Dermis lymphatic vessel endothelial cell (primary cell): ENCODE measurements around the gene USP17L30. TPM values are rescaled to one million over a fixed set of nuclear protein-coding genes. Genes with fewer than 3 reads are reported as not detected.

Source experiments
- total RNA-seq: library from RNA; depleted of rRNA; stranded (reverse); fragments of >200 nt; gene quantifications from 2 replicates; pipeline ENCODE4 v1.2.1, GENCODE V29; 2014

The USP17L30 gene
- not detected in 2 replicates for total RNA-seq

GRCh38 chr4:9362829-9363228 lies at the start of gene USP17L30:
Gene USP17L30 (plus strand): TSS chr4:9363129. CDS start chr4:9363129, 0 bp downstream.

GRCh38 chr4:9324865-9325264 lies 38.1 kb upstream of the USP17L30 start, which contains the start of gene USP17L24:
Gene USP17L24 (plus strand): TSS chr4:9325165. CDS start chr4:9325165, 0 bp downstream.

GRCh38 chr4:9329611-9330010 lies 33.3 kb upstream of the USP17L30 start, which contains the start of gene USP17L25:
Gene USP17L25 (plus strand): TSS chr4:9329911. CDS start chr4:9329911, 0 bp downstream.

GRCh38 chr4:9334358-9334757 lies 28.6 kb upstream of the USP17L30 start, which contains the start of gene USP17L26:
Gene USP17L26 (plus strand): TSS chr4:9334658. CDS start chr4:9334658, 0 bp downstream.

GRCh38 chr4:9339103-9339502 lies 23.8 kb upstream of the USP17L30 start, which contains the start of gene USP17L5:
Gene USP17L5 (plus strand): TSS chr4:9339403. CDS start chr4:9339403, 0 bp downstream.

GRCh38 chr4:9343848-9344247 lies 19.1 kb upstream of the USP17L30 start, which contains the start of gene USP17L27:
Gene USP17L27 (plus strand): TSS chr4:9344148. CDS start chr4:9344148, 0 bp downstream.

GRCh38 chr4:9348593-9348992 lies 14.3 kb upstream of the USP17L30 start, which contains the start of gene USP17L28:
Gene USP17L28 (plus strand): TSS chr4:9348893. CDS start chr4:9348893, 0 bp downstream.

GRCh38 chr4:9353338-9353737 lies 9.6 kb upstream of the USP17L30 start, which contains the start of gene USP17L29:
Gene USP17L29 (plus strand): TSS chr4:9353638. CDS start chr4:9353638, 0 bp downstream.

Other genes with a start within 250 kb of the USP17L30 start
- gene FAM90A26, start 192.7 kb upstream of the USP17L30 start, total RNA-seq: not detected in 2 replicates
- not detected in 2 replicates for gene USP17L10, start 152.5 kb upstream of the USP17L30 start, total RNA-seq
- not detected in 2 replicates for gene USP17L11, start 147.7 kb upstream of the USP17L30 start, total RNA-seq
- gene USP17L12, start 143.0 kb upstream of the USP17L30 start, total RNA-seq: not detected in 2 replicates
- gene USP17L13, start 138.2 kb upstream of the USP17L30 start, total RNA-seq: not detected in 2 replicates
- not detected in 2 replicates for gene USP17L15, start 128.7 kb upstream of the USP17L30 start, total RNA-seq
- not detected in 2 replicates for gene USP17L17, start 119.2 kb upstream of the USP17L30 start, total RNA-seq
- gene USP17L18, start 114.5 kb upstream of the USP17L30 start, total RNA-seq: not detected in 2 replicates
- not detected in 2 replicates for gene USP17L19, start 109.8 kb upstream of the USP17L30 start, total RNA-seq
- gene USP17L20, start 105.0 kb upstream of the USP17L30 start, total RNA-seq: not detected in 2 replicates
- gene USP17L21, start 100.3 kb upstream of the USP17L30 start, total RNA-seq: not detected in 2 replicates
- not detected in 2 replicates for gene USP17L22, start 95.5 kb upstream of the USP17L30 start, total RNA-seq
- gene USP17L24, start 38.0 kb upstream of the USP17L30 start, total RNA-seq: not detected in 2 replicates
- not detected in 2 replicates for gene USP17L25, start 33.2 kb upstream of the USP17L30 start, total RNA-seq
- not detected in 2 replicates for gene USP17L26, start 28.5 kb upstream of the USP17L30 start, total RNA-seq
- gene USP17L5, start 23.7 kb upstream of the USP17L30 start, total RNA-seq: not detected in 2 replicates
- gene USP17L27, start 19.0 kb upstream of the USP17L30 start, total RNA-seq: not detected in 2 replicates
- not detected in 2 replicates for gene USP17L28, start 14.2 kb upstream of the USP17L30 start, total RNA-seq
- not detected in 2 replicates for gene USP17L29, start 9.5 kb upstream of the USP17L30 start, total RNA-seq
- gene DEFB131A, start 81.3 kb downstream of the USP17L30 start, total RNA-seq: not detected in 2 replicates